ENCODE results near the gene KIF11. TPM values are rescaled to one million over a fixed set of nuclear protein-coding genes. Genes with fewer than 3 reads are reported as not detected.

Gene KIF11
- total RNA-seq: 6.3 and 8.0 TPM in 2 replicates

DNA sequence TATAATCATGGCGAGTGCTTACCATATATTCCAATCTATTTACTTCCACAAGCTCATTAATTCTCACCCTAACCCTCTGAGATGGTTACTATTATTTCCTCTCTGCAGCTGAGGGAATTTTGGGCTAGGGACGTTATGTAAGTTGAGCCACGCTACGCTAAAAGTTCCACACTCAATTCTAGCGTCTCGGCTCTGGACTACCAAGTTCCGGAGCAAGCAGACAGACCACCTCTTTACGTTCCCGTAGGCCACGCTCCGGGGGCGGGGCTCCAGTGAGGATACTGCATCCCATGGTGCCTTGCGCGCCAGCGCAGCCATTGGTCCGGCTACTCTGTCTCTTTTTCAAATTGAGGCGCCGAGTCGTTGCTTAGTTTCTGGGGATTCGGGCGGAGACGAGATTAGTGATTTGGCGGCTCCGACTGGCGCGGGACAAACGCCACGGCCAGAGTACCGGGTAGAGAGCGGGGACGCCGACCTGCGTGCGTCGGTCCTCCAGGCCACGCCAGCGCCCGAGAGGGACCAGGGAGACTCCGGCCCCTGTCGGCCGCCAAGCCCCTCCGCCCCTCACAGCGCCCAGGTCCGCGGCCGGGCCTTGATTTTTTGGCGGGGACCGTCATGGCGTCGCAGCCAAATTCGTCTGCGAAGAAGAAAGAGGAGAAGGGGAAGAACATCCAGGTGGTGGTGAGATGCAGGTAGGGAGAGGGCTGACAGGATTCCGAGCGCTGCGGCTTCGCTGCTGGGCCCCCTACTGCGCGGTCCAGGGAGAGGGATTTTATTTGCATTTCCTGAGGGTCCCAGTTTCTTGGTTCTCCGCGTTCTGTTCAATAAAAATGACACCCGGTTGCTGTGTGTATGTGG is at the start of gene KIF11:
Gene KIF11 (plus strand): TSS at position 370 of the 858 bp plus-strand sequence. CDS start 246 bp downstream, at position 616.

DNA sequence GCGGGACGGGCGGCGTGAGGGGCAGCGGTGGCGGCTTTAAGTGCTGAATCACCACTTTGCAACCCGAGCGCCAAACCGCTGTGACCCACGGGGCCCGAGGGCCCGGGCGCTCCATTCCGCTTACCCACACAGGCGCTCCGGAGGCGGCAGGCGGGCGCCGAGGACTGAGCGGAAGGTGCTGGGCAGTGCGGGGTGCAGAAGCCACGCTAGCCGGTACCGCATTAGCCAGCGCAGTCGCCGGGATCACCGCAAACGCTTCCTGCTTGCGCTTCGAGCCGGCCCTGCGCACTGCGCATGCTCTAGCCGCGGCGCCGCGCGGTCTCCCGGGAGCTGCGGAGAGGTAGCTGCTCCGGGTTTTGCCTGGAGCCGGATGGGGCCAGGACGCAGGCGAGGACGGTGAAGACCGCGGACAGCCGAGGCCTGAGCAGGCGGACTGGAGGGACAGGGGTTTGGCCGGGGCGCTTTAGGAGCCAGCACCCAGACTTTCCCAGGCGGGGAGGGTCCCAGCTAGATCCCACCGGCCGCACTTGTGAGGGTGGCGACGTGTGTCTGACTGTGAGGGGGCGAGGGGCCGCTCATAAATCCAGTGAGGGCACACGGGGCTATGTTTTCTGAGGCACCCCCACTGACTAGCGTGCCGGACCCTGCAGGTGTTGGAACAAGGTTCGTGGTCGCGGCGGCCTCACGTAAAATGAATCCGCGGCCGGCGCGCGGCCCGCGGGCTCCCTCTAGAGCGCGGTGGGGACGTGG is 19.0 kb upstream of the KIF11 start, which contains the start of gene IDE:
Gene IDE (minus strand): TSS at position 296 of the 750 bp plus-strand sequence. CDS start 74 bp downstream, at position 222.

DNA sequence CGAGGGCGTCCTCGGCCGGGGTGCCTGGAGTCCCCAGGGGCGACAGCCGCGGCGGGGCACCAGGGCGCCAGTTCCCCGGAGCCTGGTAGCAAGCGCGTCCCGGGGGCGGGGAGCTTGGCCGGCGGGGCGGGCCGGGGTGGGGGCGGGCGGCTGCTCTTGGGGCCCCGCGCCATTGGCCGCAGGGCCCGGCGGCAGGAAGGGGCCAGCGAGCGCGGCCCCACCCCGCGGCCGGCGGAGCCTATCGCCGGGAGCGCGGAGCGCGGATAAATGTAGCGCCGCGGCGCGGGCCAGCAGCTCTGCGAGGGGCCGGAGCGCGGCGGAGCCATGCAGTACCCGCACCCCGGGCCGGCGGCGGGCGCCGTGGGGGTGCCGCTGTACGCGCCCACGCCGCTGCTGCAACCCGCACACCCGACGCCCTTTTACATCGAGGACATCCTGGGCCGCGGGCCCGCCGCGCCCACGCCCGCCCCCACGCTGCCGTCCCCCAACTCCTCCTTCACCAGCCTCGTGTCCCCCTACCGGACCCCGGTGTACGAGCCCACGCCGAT is 96.8 kb downstream of the KIF11 start, which contains the start of gene HHEX:
Gene HHEX (plus strand): TSS at position 293 of the 548 bp plus-strand sequence. CDS start 32 bp downstream, at position 325.

Small RNA genes lying within 50 kb of the gene (small RNA-seq; reads per million reads assigned to genes)
- not detected for gene RN7SL644P

Other genes with a start within 250 kb of the KIF11 start
- 14.5 and 32.3 TPM in 2 replicates for gene IDE, start 19.0 kb upstream of the KIF11 start, total RNA-seq
- gene HHEX, start 96.8 kb downstream of the KIF11 start, total RNA-seq: not detected in 2 replicates